Caco-2 (cell line): ENCODE data around the gene AKAP6. TPM values are rescaled to one million over a fixed set of nuclear protein-coding genes. Genes with fewer than 3 reads are reported as not detected.

Experiments
- BruUV-seq: library from RNA; stranded (reverse); fragments of 400-500 nt; replicated peaks from 2 replicates; lab custom pipeline; 2021; lab: Mats Ljungman, UMichigan
- CTCF ChIA-PET: fragments of 300-600 bp; sonication (Branson Sonifier 250); formaldehyde crosslinking; loops from one replicate; lab custom pipeline; 2022; ENCODE audit warnings: antibody characterized with exemption; lab: Charles Lee
- POLR2A ChIA-PET: fragments of 300-600 bp; sonication (Branson Sonifier 250); formaldehyde crosslinking; loops from one replicate; lab custom pipeline; 2022; ENCODE audit warnings: antibody characterized with exemption; lab: Charles Lee
- DNase-seq, 2 experiments: peaks; one replicate each; pipeline versions ENCODE4 v3.0.0 to v3.0.0-alpha.2; 2020 to 2022
- H3K27me3 ChIP-seq: replicated peaks from 2 replicates; pipeline ENCODE4 v1.6.0; 2011; ENCODE audit warnings: low read length; ENCODE audit not compliant: control insufficient read depth, insufficient read depth
- H3K36me3 ChIP-seq: 2 replicates; pipeline ENCODE4 v1.5.1; 2011; ENCODE audit warnings: low read length; ENCODE audit not compliant: control insufficient read depth, insufficient read depth
- H3K4me1 ChIP-seq: fragments of 250-450 bp; sonication (Bioruptor Pico); 2 replicates; pipeline ENCODE4 v1.5.1; 2020; ENCODE audit warnings: mild to moderate bottlenecking
- H3K4me3 ChIP-seq: 2 replicates; pipeline ENCODE4 v1.5.1; 2011; ENCODE audit warnings: low read depth, mild to moderate bottlenecking, control low read depth, low read length
- H3K9me3 ChIP-seq: fragments of 250-450 bp; sonication (Bioruptor Pico); 2 replicates; pipeline ENCODE4 v1.5.1; 2020; ENCODE audit warnings: mild to moderate bottlenecking, moderate library complexity
- H3K27ac Mint-ChIP-seq: one replicate; pipeline ENCODE4 v1.8.0; 2022; ENCODE audit warnings: mixed read lengths; ENCODE audit not compliant: unreplicated experiment
- H3K27me3 Mint-ChIP-seq: one replicate; pipeline ENCODE4 v1.8.0; 2022; ENCODE audit warnings: mixed read lengths; ENCODE audit not compliant: insufficient read depth, unreplicated experiment
- H3K36me3 Mint-ChIP-seq: one replicate; pipeline ENCODE4 v1.8.0; 2022; ENCODE audit warnings: mild to moderate bottlenecking, mixed read lengths; ENCODE audit not compliant: insufficient read depth, unreplicated experiment
- H3K4me1 Mint-ChIP-seq: one replicate; pipeline ENCODE4 v1.8.0; 2022; ENCODE audit warnings: low read depth, mixed read lengths; ENCODE audit not compliant: unreplicated experiment
- H3K4me3 Mint-ChIP-seq: one replicate; pipeline ENCODE4 v1.8.0; 2022; ENCODE audit warnings: mild to moderate bottlenecking, moderate library complexity, mixed read lengths; ENCODE audit not compliant: unreplicated experiment
- H3K9me3 Mint-ChIP-seq: one replicate; pipeline ENCODE4 v1.8.0; 2022; ENCODE audit warnings: mixed read lengths; ENCODE audit not compliant: unreplicated experiment
- intact Hi-C: fragments of 100-400 bp; cut with micrococcal nuclease; formaldehyde crosslinking; loops from one replicate; pipeline ENCODE4 v1.10.0; 2022; ENCODE audit not compliant: unreplicated experiment
- total RNA-seq: library from RNA; stranded (reverse); gene quantifications from 2 replicates; pipeline ENCODE4 v1.2.3, GENCODE V29; 2022
- TF ChIP-seq, protein P1 (sequence below), 2 experiments: fragments of 200-600 bp in 1 of 2; IDR thresholded peaks; 1 replicate in 1 of 2; 2 replicates in 1 of 2; pipeline versions ENCODE4 v1.5.1 to v1.8.0; 2011 to 2022; ENCODE audit warnings: antibody characterized with exemption in 1 of 2, control low read depth in 1 of 2, inconsistent platforms in 1 of 2, low read depth in 1 of 2, low read length in 1 of 2, mild to moderate bottlenecking in 1 of 2, moderate library complexity in 1 of 2; ENCODE audit not compliant: insufficient read depth in 1 of 2, severe bottlenecking in 1 of 2, unreplicated experiment in 1 of 2

AKAP6 gene
- total RNA-seq, 1 experiment from 2014 or later: 3.0 TPM

DNA sequence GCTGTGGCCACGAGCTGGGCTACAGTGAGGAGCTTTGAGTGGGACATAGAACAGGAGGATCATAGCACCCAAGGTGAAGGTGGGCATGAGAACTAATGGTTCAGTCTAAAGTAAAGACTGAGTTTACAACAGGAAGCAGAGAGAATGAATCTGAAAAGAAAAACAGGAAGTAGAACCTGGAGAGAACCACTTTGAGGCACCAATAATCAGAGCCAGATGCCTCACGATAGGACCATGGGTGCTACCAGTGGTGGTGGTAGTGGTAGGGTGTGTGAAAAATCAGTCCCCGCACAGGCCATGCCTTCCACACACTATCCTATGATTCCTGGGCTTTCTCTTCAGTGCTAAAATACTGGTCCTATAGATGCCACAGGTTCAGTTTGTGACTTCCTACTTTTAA lies 293.6 kb downstream of the AKAP6 start:
- DNase-seq: no peak
- ChIA-PET POLR2A (no interaction called here), CTCF (no interaction called here)
- Histone ChIP-seq H3K9me3 (no peaks in the 10 kb centered on the region; the same call in 1 of the 2 replicates), H3K27me3 (no peaks in the 10 kb centered on the region), H3K4me1 (no peaks in the 10 kb centered on the region), H3K36me3 (no peaks in the 10 kb centered on the region), H3K4me3 (no peak overlapping the region)
- Mint-ChIP-seq H3K27me3 (peaks cover 9% of the 10 kb centered on the region), H3K4me3 (no peak overlapping the region), H3K36me3 (no peaks in the 10 kb centered on the region), H3K4me1 (no peaks in the 10 kb centered on the region), H3K9me3 (peaks cover 10% of the 10 kb centered on the region), H3K27ac (no peak overlapping the region)
- intact Hi-C loops: no loop called here
- no TSS peak for BruUV-seq
- TF ChIP-seq, protein P1, sequence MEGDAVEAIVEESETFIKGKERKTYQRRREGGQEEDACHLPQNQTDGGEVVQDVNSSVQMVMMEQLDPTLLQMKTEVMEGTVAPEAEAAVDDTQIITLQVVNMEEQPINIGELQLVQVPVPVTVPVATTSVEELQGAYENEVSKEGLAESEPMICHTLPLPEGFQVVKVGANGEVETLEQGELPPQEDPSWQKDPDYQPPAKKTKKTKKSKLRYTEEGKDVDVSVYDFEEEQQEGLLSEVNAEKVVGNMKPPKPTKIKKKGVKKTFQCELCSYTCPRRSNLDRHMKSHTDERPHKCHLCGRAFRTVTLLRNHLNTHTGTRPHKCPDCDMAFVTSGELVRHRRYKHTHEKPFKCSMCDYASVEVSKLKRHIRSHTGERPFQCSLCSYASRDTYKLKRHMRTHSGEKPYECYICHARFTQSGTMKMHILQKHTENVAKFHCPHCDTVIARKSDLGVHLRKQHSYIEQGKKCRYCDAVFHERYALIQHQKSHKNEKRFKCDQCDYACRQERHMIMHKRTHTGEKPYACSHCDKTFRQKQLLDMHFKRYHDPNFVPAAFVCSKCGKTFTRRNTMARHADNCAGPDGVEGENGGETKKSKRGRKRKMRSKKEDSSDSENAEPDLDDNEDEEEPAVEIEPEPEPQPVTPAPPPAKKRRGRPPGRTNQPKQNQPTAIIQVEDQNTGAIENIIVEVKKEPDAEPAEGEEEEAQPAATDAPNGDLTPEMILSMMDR (IDR thresholded peaks at IDR 0.05; ENCODE audit: insufficient read depth in 1 of 2, low read depth in 1 of 2, low read length in 1 of 2, severe bottlenecking in 1 of 2, unreplicated experiment in 1 of 2): no peak

DNA sequence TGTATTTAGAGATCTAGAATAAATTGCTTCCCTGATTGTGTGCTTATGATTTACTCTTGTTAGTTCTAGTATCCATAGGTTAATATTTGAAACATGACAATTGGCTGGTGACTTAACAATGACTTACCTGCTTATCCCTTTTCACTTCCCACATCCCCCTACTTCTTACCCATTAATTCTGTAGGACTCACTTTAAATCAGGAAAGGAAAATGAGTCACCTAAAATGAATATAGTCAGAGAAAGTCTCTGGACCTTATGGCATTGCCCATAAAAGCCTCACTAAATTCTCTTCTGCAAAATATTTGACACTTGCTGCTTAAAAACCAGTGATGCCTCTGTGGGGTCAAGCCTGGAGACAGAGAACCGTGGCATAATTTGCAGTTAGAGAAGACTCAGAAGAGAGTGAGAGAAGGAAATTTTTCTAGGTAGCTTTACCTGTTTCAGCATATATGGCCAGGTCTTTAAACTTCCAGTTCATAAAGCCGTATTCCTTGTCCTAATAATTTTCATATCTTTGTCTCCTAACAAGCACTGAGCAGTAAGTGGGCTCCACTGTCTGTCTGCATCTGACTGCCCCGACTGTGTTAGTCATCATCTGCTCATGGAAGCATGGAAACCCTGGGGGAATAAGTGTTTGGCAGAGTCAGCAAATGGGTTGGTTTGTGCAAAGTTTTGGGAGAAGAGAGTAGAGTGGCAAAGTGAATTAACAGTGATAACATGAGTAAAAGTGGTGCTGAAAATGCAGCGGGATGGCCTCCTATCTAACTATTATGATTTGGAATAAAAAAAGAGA lies 294.4 kb downstream of the AKAP6 start:
- H3K36me3 Mint-ChIP-seq: no peaks in the 10 kb centered on the region
- intact Hi-C loops: no loop called here
- Histone ChIP-seq H3K4me1 (no peaks in the 10 kb centered on the region), H3K27me3 (no peaks in the 10 kb centered on the region), H3K9me3 (no peaks in the 10 kb centered on the region; the same call in 1 of the 2 replicates), H3K36me3 (no peaks in the 10 kb centered on the region), H3K4me3 (no peak overlapping the region)
- BruUV-seq: no TSS peak
- ChIA-PET POLR2A (no interaction called here), CTCF (no interaction called here)
- no peak for DNase-seq
- H3K9me3 Mint-ChIP-seq: peaks cover 10% of the 10 kb centered on the region
- H3K4me1 Mint-ChIP-seq: no peaks in the 10 kb centered on the region
- H3K27ac Mint-ChIP-seq: no peak overlapping the region
- peaks cover 9% of the 10 kb centered on the region for H3K27me3 Mint-ChIP-seq
- no peak overlapping the region for H3K4me3 Mint-ChIP-seq
- TF ChIP-seq, protein P1 (IDR thresholded peaks at IDR 0.05; ENCODE audit: insufficient read depth in 1 of 2, low read depth in 1 of 2, low read length in 1 of 2, severe bottlenecking in 1 of 2, unreplicated experiment in 1 of 2): no peak

DNA sequence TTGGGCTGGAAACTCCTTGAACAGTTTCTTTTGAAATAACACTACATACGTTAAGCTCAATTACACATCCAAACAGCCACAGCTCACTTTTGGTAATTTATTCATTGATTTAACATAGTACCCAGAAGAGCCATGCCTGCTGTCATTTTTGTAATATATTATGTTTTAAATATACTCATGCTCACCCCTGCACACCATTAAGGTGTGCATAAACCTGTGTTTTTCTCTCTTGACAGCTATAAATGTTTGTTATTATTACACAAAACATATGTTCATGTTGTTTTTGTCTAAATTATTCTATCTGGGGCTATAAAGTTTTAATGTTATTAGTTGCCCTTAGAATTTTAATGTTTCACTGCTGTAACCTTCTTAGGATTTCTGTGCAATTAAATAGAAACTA lies 296.1 kb downstream of the AKAP6 start:
- Histone ChIP-seq H3K27me3 (no peaks in the 10 kb centered on the region), H3K4me3 (no peak overlapping the region), H3K4me1 (no peaks in the 10 kb centered on the region), H3K9me3 (no peaks in the 10 kb centered on the region), H3K36me3 (no peaks in the 10 kb centered on the region)
- BruUV-seq: no TSS peak
- no peaks in the 10 kb centered on the region for H3K4me1 Mint-ChIP-seq
- ChIA-PET CTCF (no interaction called here), POLR2A (no interaction called here)
- no peaks in the 10 kb centered on the region for H3K36me3 Mint-ChIP-seq
- peaks cover 7% of the 10 kb centered on the region for H3K27me3 Mint-ChIP-seq
- peaks cover 10% of the 10 kb centered on the region for H3K9me3 Mint-ChIP-seq
- no peak for DNase-seq
- H3K27ac Mint-ChIP-seq: no peak overlapping the region
- no peak overlapping the region for H3K4me3 Mint-ChIP-seq
- intact Hi-C loops: no loop called here
- TF ChIP-seq, protein P1 (IDR thresholded peaks at IDR 0.05; ENCODE audit: insufficient read depth in 1 of 2, low read depth in 1 of 2, low read length in 1 of 2, severe bottlenecking in 1 of 2, unreplicated experiment in 1 of 2): no peak
